H1 (cell line): ENCODE measurements around the gene CACNA1D. TPM values are rescaled to one million over a fixed set of nuclear protein-coding genes. Genes with fewer than 3 reads are reported as not detected.

Experiments
- ASH2L ChIP-seq: fragments of 200-600, 300-600 bp; sonication (generic); IDR thresholded peaks from one replicate; pipeline ENCODE4 v1.7.1; 2017; ENCODE audit warnings: low read length
- CBX5 ChIP-seq: fragments of 300-800, 300-1000 bp; sonication (generic); IDR thresholded peaks from 2 replicates; pipeline ENCODE4 v1.7.1; 2016; ENCODE audit warnings: antibody characterized with exemption, low read length, low read depth
- CHD7 ChIP-seq: fragments of 300-600 bp; sonication (generic); IDR thresholded peaks from 2 replicates; pipeline ENCODE4 v1.7.1; 2012; ENCODE audit warnings: low read length, moderate library complexity, mild to moderate bottlenecking, inconsistent platforms; ENCODE audit not compliant: insufficient replicate concordance
- E2F6 ChIP-seq: IDR thresholded peaks from 2 replicates; pipeline ENCODE4 v1.6.1; 2012; ENCODE audit warnings: inconsistent platforms
- EGR1 ChIP-seq: IDR thresholded peaks from 2 replicates; pipeline ENCODE4 v1.6.1; 2011; ENCODE audit warnings: low read depth, low read length, borderline replicate concordance
- FOSL1 ChIP-seq: IDR thresholded peaks from 2 replicates; pipeline ENCODE4 v1.6.1; 2011; ENCODE audit warnings: mild to moderate bottlenecking, low read depth, low read length, moderate library complexity; ENCODE audit not compliant: insufficient read depth
- PHF8 ChIP-seq: fragments of 200-600 bp; sonication (generic); conservative IDR thresholded peaks from 2 replicates; pipeline ENCODE4 v1.7.1; 2012; ENCODE audit warnings: low read depth, mild to moderate bottlenecking, inconsistent platforms, low read length, moderate library complexity
- POLR2AphosphoS5 ChIP-seq: IDR thresholded peaks from 2 replicates; pipeline ENCODE4 v1.6.1; 2011; ENCODE audit warnings: low read depth, low read length
- SIX5 ChIP-seq: IDR thresholded peaks from 2 replicates; pipeline ENCODE4 v1.6.1; 2011; ENCODE audit warnings: mild to moderate bottlenecking, low read depth, low read length
- SRF ChIP-seq: IDR thresholded peaks from 2 replicates; pipeline ENCODE4 v1.6.1; 2011; ENCODE audit warnings: mild to moderate bottlenecking, low read depth, low read length, moderate library complexity
- TAF7 ChIP-seq: optimal IDR thresholded peaks from 2 replicates; pipeline ENCODE3; 2011; ENCODE audit warnings: low read depth, mild to moderate bottlenecking, inconsistent platforms, low read length, moderate library complexity, borderline replicate concordance
- TBP ChIP-seq: IDR thresholded peaks from 2 replicates; pipeline ENCODE4 v1.6.1; 2011; ENCODE audit warnings: low read depth, low read length, improper control_type of control experiment
- polyA plus RNA-seq, 7 experiments: library from polyadenylated mRNA; depleted of rRNA in 3 of 7; stranded (reverse) in 5 of 7; unstranded in 2 of 7; fragments of >200 nt in 5 of 7; fragments of 200-250 nt in 2 of 7; gene quantifications; 1 replicate in 5 of 7; 2 replicates in 1 of 7; 4 replicates in 1 of 7; pipeline versions ENCODE4 v1.2.1 to v1.2.3, GENCODE V29; 2011 to 2013; ENCODE audit warnings: missing spikeins in 2 of 7, mixed read lengths in 2 of 7
- total RNA-seq: library from RNA; stranded (reverse); fragmentation: NEBNext Ultra II Directional; extraction: Animal tissue kit (Norgen Biotek cat#: 25700); gene quantifications from 2 replicates; pipeline ENCODE4 v1.2.1, GENCODE V29; 2021

The CACNA1D gene
- total and polyA plus RNA-seq, 2 of the 8 experiments (the other 6 are each of a cell fraction or from before 2014, with no cell fraction given): 2.0 to 2.9 TPM

- TF ChIP-seq CHD7 (no peak), SRF (no peak), ASH2L (no peak), E2F6 (no peak), PHF8 (no peak), CBX5 (no peak), POLR2AphosphoS5 (no peak), TAF7 (no peak), EGR1 (no peak), TBP (no peak), SIX5 (no peak), FOSL1 (no peak)
These were observed 295.0 kb downstream of the CACNA1D start (continued) for GRCh38 chr3:53789459-53789858.
